Retinal pigment epithelial cell (primary cell): ENCODE measurements around the gene ARFGEF2.

Experiments
- DNase-seq: peaks from one replicate; pipeline ENCODE4 v3.0.0-alpha.2; 2010; ENCODE audit warnings: low read depth
- H3K4me3 ChIP-seq: 2 replicates; pipeline ENCODE4 v1.5.1; 2011; ENCODE audit warnings: mild to moderate bottlenecking, low read length, control low read depth, moderate library complexity
- CTCF ChIP-seq: conservative IDR thresholded peaks from 2 replicates; pipeline ENCODE4 v1.5.1; 2011; ENCODE audit warnings: low read depth, low read length, control low read depth, inconsistent platforms

ARFGEF2 gene

GRCh38 chr20:48952656-48953055, 31.1 kb downstream of the ARFGEF2 start:
- no peak for TF ChIP-seq CTCF
- no peak for DNase-seq

GRCh38 chr20:48953653-48954052, 32.1 kb downstream of the ARFGEF2 start:
- DNase-seq: no peak
- no peak for TF ChIP-seq CTCF
- H3K4me3 ChIP-seq: no peak overlapping the region

More at GRCh38 chr20:48952656-48953055, 31.1 kb downstream of the ARFGEF2 start:
- H3K4me3 ChIP-seq: no peak overlapping the region

- no peak for DNase-seq
- no peak overlapping the region for H3K4me3 ChIP-seq
- no peak for TF ChIP-seq CTCF
These were observed 34.5 kb downstream of the ARFGEF2 start for GRCh38 chr20:48956052-48956451.

GRCh38 chr20:48957053-48957481, 35.6 kb downstream of the ARFGEF2 start:
- no peak for TF ChIP-seq CTCF
- no peak for DNase-seq
- no peak overlapping the region for H3K4me3 ChIP-seq

- no peak for TF ChIP-seq CTCF
- no peak overlapping the region for H3K4me3 ChIP-seq
- no peak for DNase-seq
These were observed 36.0 kb downstream of the ARFGEF2 start for GRCh38 chr20:48957533-48957932.

GRCh38 chr20:48958743-48959142, 37.2 kb downstream of the ARFGEF2 start:
- no peak for DNase-seq
- no peak overlapping the region for H3K4me3 ChIP-seq
- TF ChIP-seq CTCF: no peak

GRCh38 chr20:48959899-48960550, 38.5 kb downstream of the ARFGEF2 start:
- DNase-seq: no peak
- H3K4me3 ChIP-seq: no peak overlapping the region
- no peak for TF ChIP-seq CTCF
